NCI-H82 treated with DMSO at 0.1 percent for 48 hours (cell line): ENCODE measurements around the gene TAS2R43.
"Not testable (repeated sequence)": the region's sequence is repeated elsewhere in the genome, so short reads cannot be mapped to it uniquely, and the experiment has no call there.

ENCODE experiments used
- DNase-seq: peaks from one replicate; lab custom pipeline; 2025; ENCODE audit not compliant: unreplicated experiment; lab: John Stamatoyannopoulos, UW

TAS2R43 gene, protein sequence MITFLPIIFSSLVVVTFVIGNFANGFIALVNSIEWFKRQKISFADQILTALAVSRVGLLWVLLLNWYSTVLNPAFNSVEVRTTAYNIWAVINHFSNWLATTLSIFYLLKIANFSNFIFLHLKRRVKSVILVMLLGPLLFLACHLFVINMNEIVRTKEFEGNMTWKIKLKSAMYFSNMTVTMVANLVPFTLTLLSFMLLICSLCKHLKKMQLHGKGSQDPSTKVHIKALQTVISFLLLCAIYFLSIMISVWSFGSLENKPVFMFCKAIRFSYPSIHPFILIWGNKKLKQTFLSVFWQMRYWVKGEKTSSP

DNA sequence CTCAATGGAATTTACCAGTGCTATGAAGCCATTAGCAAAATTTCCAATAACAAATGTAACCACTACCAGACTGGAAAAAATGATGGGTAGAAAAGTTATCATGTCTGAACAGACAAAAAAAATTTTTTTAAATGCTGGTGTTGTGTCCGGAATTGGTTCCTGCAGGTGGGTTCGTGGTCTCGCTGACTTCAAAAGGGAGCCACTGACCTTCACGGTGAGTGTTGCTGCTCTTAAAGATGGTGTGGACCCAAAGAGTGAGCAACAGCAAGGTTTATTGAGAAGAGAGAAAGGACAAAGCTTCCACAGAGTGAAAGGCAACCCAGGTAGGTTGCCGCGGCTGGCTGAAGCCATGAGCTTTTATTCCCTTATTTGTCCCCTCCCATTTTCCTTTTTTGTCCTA lies at the start of gene TAS2R43:
TSS of gene TAS2R43 (minus strand) at position 186 of the 400 bp plus-strand sequence. CDS start at position 102, 84 bp downstream.
- DNase-seq: no peak

DNA sequence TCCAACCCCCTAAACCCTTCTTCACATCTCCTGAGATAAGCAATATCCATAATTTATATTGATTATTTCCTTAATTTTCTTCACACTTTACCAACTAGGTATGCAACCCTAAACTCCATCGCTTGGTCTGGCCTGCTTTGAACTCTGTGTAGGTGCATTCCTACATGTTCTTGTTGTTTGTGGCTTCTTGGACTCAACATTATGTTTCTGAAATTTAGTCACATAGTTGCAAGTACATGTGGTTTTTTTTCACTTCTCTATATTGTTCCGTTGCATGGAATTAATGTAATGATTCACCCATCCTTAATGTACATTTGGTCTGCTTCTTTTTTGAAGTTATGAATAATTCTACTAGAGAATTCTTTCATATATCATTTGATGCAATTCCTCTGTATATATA lies 44.0 kb upstream of the TAS2R43 start:
- no peak for DNase-seq

DNA sequence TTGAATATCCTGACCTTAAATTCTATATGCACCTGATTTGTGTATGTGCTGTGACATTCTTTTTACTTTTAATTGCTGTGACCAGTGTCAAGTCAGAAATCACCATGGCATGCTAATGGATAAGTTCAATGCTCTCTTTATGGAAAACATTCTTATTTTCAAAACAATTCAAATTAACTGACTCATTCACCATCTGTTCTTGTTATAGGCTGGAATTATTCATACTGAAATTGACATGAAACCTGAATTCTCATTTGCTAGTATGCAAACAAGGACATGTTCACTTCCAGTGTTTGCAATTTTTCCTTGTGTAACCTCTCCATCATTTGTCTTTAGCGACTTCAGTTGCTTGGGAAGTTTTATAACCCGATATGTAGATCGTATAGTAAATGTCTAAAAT lies 42.2 kb upstream of the TAS2R43 start, which contains the start of gene TAS2R30:
TSS of gene TAS2R30 (minus strand) at position 340 of the 400 bp plus-strand sequence. CDS start 400 bp downstream, outside the sequence.
- no peak for DNase-seq

DNA sequence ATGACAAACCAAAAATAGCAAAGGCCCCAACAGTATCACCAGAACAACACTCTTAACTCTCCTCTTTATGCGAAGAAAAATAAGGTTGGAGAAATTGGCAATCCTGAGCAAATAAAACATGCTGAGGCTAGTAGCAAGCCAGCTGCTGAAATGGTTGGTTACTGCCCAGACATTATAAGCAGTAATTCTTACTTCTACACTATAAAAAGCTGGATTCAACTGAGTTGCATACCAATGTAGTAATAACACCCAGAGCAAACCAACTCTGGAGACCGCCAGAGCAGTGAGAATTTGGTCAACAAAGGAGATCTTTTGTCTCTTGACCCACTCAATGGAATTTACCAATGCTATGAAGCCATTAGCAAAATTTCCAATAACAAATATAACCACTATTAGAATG lies 41.7 kb upstream of the TAS2R43 start:
- DNase-seq: no peak

DNA sequence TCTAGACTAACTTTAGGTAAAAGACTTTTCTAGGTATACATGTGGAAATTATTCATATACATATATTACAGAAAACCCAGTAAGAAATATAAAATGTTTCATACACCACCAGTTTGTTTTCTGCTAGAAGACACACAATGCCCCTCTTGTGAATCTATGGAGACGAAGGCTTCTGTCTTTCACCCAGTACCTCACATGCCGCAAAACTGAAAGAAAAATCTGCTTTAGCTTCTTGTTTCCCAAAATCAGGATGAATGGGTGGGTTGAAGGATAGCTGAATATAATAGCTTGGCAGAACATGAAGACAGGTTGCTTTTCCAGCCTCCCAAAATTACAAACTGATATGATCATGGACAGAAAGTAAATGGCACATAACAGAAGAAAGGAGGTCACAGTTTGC lies 41.0 kb upstream of the TAS2R43 start:
- no peak for DNase-seq

DNA sequence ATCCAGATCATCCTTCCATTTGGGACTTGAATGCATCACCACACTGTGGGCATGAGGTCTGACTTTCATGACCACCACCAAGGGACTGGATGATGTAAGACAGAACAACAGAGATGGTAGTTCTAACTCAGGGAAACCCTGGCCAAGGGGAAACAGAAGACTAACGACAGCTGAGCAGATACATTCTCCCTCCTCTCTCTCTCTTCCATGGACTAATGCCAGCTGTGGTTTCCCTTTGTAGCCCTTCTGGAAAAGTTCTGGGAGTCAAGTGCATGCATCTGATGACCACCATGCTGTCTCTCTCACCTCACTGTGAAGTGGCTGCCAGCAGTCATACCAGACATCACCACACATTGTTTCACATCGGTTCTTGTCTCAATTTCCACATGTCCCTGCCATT lies 38.9 kb upstream of the TAS2R43 start:
- DNase-seq: no peak

DNA sequence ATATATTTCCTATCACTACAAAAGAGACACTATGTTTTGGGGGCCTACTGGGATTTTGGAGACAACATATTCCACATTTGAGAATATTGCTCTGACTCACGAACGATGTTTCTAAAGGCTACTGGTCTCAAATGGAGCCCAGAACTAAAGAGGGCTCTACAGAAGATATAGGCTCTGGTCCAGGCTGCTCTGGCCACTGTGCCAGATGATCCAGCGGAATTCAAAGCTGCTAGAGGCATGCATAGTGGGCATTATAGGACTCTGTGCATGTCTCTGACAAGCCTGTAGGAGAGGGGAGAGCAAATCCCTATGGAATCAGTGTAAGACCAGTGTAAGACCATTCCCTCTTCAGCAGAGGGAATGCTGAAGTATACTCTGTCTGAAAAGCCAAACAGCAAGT lies 38.3 kb upstream of the TAS2R43 start:
- DNase-seq: no peak

DNA sequence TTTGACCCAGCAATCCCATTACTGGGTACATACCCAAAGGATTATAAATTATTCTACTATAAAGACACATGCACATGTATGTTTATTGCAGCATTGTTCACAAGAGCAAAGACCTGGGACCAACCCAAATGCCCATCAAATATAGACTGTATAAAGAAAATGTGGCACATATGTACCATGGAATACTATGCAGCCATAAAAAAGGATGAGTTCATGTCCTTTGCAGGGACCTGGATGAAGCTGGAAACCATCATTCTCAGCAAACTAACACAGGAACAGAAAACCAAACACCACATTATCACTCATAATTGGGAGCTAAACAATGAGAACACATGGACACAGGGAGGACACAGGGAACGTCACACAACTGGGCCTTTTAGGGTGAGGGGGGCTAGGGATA lies 22.0 kb upstream of the TAS2R43 start:
- DNase-seq: not testable (repeated sequence)

DNA sequence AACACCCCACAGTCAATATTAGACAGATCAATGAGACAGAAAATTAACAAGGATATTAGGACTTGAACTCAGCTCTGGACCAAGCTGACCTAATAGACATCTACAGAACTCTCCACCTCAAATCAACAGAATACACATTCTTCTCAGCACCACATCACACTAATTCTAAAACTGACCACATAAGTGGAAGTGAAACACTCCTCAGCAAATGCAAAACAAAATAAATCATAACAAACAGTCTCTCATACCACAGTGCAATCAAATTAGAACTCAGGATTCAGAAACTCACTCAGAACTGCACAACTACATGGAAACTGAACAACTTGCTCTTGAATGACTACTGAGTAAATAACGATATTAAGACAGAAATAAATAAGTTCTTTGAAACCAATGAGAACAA lies 19.1 kb upstream of the TAS2R43 start:
- not testable (repeated sequence) for DNase-seq

DNA sequence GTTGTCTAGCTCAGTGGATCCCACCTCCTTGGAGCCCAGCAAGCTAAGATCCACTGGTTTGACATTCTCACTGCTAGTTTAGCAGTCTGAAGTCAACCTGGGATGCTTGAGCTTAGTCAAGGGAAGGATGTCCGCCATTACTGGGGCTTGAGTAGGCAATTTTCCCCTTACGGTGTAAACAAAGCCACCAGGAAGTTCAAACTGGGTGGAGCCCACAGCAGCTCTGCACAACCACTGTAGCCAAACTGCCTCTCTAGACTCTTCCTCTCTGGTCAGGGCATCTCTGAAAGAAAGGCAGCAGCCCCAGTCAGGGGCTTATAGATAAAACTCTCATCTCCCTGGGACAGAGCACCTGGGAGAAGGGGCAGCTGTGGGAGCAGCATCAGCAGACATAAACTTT lies 16.7 kb upstream of the TAS2R43 start:
- DNase-seq: no peak

DNA sequence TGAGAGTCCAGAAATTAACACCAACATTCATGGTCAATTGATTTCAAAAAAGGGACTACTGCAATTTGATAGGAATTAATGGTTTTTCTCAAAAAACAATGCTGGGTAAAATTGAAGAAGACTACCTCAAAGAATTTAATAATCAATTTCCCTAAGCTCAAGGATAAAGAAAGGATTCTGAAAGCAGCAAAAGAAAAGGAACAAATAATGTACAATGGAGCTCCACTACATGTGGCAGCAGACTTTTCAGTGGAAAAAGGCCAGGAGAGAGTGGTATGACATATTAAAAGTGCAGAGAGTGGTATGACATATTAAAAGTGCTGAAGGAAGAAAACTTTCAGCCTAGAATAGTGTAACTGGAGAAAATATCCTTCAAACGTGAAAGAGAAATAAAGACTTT lies 15.6 kb upstream of the TAS2R43 start:
- DNase-seq: no peak

DNA sequence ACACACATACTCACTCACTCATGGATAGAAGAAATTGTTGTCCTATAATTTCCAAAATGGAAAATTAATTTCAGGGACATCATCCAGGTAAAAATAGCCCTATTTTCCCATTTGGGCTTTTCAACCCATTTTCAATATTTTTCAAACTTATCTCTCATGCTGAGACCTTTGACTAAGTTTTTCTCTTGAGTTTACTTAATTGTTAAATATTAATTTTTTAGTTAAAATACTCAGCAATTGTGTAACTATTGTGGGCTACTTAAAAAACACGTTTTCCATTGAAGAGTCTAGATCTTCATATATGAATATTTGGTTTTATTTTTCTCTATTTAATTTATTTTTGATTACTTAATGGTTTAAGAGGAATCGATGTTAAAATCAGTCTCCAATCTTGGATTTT lies 14.2 kb upstream of the TAS2R43 start:
- DNase-seq: no peak

DNA sequence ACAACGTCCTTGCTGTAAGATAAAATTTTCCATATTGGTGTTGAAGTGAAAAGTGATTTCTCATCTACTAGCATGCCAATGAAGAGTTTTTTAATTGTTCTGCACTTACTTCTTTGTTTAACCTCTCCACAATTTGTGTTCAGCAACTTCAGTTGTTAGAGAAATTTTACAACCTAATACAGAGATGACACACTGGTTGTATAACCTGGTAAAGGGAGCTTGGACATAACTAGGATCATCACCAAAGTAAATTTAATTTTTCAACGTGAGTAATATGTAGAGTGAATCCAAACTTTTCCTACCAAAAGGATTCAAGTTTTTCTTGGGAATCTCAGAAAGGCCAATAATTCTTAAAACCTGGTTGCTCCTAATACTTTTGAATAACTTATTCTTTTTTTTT lies 13.4 kb upstream of the TAS2R43 start:
- no peak for DNase-seq

DNA sequence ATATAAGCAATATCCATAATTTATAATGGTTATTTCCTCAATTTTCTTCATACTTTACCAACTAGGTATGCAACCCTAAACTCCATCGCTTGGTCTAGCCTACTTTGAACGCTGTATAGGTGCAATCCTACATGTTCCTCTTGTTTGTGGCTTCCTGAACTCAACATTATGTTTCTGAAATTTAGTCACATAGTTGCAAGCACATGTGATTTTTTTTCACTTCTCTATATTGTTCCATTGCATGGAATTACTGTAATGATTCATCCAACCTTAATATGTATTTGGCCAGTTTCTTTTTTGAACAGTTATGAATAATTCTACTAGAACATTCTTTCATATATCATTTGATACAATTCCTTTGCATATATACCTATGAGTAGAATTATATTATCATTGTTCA lies 2.8 kb upstream of the TAS2R43 start:
- not testable (repeated sequence) for DNase-seq

DNA sequence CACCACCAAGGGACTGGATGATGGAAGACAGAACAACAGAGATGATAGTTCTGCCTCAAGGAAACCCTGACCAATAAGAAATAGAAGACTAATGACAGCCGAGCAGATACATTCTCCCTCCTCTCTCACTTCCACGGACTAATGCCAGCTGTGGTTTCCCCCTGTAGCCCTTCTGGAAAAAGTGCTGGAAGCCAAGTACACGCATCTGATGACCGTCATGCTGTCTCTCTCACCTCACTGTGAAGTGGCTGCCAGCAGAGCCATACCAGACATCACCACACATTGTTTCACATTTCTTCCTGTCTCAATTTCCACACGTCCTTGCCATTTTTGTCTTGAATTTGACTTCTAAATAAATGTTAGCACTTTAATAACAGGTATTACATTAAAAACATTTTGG lies 2.9 kb downstream of the TAS2R43 start:
- no peak for DNase-seq

DNA sequence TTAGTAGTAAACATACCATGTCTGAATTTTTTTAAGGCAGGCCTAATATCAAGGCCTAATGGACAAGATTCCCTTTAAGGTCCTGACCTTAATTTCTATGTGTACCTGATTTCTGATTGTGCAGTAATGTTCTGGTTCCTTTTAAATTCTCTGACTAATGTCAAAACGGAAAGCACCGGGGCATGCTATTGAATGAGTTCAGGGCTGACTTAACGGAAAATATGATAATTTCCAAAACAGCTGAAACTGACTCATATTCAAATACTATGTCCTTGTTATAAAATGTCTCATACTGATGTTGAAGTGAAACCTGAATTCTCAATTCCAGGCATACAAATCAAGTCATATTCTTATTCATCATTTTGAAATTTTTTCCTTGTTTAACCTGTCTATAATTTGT lies 6.7 kb downstream of the TAS2R43 start:
- DNase-seq: no peak

DNA sequence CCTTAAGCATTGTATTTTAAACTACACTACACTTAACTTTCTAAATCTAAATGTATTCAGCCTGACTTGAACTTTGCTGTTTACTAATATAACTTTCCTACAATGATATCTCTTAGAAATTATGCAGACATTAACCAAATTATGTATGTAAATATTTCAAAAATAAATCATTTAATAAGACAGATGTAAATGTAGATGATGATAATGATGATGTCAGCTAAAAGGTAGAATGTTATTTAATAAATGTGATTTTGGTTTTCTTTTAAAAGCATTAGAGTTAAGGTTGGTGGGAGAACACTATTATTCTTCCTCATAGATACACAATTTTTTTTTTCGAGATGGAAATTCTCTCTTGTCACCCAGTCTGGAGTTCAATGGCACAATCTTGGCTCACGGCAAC lies 10.1 kb downstream of the TAS2R43 start:
- DNase-seq: no peak

DNA sequence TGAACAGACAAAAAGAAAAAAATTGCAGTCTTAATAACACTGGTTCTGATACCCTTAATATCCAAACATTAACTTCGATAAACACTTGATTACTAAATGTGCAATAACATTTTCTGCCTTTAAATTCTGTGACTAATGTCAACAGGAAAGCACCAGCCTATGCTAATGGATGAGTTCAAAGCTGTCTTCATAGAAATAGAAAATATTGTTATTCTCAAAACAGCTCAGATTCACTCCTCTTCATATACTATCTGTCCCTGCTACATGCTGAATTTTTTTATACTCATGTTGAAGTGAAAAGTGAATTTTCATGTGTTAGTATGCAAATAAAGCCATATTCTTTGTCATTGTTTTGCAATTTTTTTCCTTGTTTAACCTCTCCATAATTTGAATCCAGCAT lies 13.9 kb downstream of the TAS2R43 start:
- no peak for DNase-seq

DNA sequence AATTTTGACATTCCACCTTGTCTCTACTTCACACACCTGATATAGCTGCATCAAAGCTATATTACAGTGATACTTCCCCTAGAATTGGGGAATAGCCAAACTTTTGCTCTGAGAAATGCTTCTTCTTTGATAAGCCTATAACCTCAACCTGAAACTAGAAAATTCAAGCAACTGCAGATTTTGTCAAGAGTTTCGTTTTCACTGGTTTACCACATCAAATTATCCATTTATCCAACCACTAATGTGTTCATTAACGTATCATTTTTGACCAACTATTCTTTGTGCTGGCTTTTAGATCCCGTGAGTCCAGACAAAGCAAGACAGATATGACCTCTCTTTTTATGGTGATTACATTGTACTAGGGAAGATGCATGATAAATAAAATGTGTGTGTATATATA lies 16.5 kb downstream of the TAS2R43 start:
- no peak for DNase-seq

DNA sequence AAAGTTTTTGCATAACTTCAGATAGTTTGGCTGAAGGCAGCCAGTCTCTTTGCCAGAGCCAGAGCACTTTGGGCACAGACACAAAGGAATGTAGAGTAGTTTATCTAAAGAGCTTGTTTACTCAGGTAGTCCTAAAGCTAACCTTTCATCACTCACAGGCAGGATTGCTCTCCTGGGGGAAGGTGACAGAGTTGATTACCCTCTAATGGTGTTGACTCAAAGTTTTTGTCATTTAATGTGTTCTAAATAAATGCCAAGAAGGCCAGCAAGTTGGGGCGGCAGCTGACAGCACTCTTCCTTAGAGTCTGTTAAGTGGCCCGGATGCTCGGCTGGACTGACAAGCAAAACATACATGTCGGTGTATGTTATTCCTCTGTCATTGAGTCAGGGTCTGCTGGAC lies 20.7 kb downstream of the TAS2R43 start:
- DNase-seq: no peak

DNA sequence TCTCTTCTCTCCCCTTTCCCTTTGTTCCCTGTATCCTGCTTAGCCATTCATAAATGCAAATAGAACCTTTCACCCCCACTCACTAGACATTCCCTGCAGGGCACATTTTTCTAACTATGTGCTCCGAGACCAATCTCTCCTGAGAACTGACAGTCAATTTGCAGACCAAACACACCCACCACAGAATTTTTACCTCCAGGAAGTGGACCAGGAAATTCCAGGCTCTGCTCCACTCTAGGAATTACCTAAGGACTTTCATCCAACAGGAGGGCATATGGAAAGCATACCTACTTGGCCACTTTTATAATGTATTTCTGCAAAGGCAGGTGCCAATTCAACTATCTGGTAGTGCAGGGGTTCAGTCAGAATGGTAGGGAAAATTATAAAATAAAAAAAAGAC lies 21.1 kb downstream of the TAS2R43 start:
- no peak for DNase-seq

DNA sequence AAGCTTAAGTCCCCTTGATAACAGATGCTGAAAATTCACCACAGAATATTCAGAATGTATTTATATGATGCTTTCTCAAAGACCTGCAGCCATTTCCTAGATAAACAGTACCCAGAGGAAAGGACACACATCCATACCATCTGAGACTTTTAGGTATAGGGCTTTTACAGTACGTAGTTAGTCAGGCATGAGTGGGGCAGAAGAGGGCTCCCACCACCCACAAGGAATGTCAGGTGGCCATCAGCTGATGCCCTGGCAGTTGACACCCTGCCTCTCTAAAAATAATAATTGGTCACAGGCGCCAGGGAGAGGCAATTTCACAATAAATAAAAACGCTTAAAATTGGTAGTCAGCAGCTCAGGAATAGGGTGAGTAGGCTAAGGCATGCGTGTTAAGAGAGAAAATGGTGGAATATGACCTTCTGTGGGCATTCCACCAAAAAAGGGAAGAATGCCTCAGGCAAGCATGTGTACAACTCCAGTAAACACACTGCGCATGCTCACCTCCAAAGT lies 22.2 kb downstream of the TAS2R43 start:
- DNase-seq: no peak

DNA sequence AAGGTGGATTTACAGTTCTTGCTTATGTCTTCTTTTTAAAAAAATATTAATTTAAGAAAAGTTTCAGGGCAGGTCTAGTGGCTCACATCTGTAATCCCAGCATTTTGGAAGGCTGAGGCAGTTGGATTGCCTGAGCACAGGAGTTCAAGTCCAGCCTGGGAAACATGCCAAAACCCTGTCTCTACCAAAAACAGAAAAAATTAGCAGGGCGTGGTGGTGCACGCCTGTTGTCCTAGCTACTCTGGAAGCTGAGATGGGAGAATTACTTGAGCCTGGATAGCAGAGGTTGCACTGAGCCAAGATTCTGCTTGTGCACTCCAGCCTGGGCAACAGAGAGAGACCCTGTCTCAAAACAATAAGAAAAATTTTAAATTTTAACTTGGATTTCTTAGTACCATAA lies 24.6 kb downstream of the TAS2R43 start:
- DNase-seq: no peak
